Measurements from ENCODE around the gene MYO1F. TPM values are rescaled to one million over a fixed set of nuclear protein-coding genes. Genes with fewer than 3 reads are reported as not detected.
A peak's percentile ranks its signal among the peaks of the same experiment; 100 is the strongest.

Gene MYO1F
- total RNA-seq, 2 donors from 2014 or later, result 270 to 305 TPM

DNA sequence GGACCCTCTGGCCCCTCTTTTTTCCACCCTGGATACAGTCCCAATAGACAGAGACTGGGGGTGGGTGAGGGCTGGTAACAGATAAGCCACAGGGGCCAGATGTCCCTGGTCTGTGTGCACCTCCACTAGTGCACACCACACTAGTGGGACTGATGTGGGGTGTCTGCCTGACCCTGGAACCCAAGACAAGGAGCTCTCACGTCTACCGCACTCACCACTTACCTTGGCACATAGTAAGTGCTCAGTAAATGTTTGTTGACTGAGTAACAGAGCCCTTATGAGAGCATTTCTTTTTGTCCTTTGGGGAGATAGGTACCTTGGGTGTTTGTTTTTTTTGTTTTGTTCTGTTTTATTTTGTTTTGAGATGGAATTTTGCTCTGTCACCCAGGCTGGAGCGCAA lies 40.1 kb downstream of the MYO1F start:
- H3K27ac Mint-ChIP-seq, result peak overlapping the region; percentile 11
- H3K4me1 Mint-ChIP-seq, result peaks cover 4% of the 10 kb centered on the region
- ATAC-seq, result no peak
- peaks cover 9% of the 10 kb centered on the region for H3K36me3 Mint-ChIP-seq (ENCODE audit: low read depth)
- no peaks in the 10 kb centered on the region for H3K9me3 ChIP-seq (ENCODE audit: control insufficient read depth, low read length, poor library complexity, severe bottlenecking)
- no peak overlapping the region for H3K4me3 Mint-ChIP-seq
- no peak for DNase-seq
- no peaks in the 10 kb centered on the region for H3K27me3 Mint-ChIP-seq

DNA sequence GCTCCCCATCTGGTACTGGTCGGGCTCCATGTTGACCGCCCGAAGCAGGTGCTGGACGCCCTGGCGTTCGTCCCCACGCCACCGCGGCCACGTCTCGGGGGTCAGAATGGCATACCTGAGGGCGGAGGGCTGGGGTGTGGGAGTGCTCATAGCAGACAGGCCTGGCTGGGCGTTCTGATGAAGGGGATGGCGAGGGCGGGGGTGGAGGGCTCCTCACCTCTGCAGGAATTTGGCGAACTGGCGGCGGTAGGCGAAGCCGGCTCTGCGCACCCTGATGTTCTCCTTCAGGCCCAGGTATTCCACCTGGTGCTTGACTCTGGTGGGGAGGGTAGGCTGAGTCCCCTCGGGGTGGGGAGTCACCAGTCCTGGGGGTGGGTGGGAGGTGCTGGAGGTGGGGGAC lies 41.0 kb downstream of the MYO1F start:
- Mint-ChIP-seq H3K27ac (peak overlapping the region; percentile 85), H3K4me1 (peaks cover 4% of the 10 kb centered on the region), H3K27me3 (no peaks in the 10 kb centered on the region), H3K36me3 (ENCODE audit: low read depth) (peaks cover 7% of the 10 kb centered on the region), H3K4me3 (no peak overlapping the region)
- no peak for ATAC-seq
- no peaks in the 10 kb centered on the region for H3K9me3 ChIP-seq (ENCODE audit: control insufficient read depth, low read length, poor library complexity, severe bottlenecking)
- no peak for DNase-seq

DNA sequence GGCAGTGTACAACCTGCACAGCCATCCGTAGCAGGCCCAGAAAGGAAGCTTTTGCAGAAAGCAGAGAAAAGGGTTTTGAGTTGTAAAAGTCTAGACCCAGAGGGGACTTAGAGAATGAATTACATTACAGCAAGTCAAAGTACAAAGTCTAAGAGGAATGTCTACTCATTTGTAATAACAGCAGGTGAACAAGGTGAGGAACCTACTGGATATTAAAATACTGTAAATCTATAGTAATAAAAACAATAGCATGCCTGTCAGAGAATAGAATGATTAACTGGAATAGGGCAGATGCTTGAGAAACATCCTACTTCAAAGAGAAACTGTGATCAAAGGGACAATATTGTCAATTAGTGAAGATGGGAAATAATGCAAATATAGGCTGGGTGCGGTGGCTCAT lies 45.0 kb downstream of the MYO1F start:
- H3K27me3 Mint-ChIP-seq, result no peaks in the 10 kb centered on the region
- no peaks in the 10 kb centered on the region for H3K9me3 ChIP-seq (ENCODE audit: control insufficient read depth, low read length, poor library complexity, severe bottlenecking)
- DNase-seq, result no peak
- H3K4me1 Mint-ChIP-seq, result peaks cover 21% of the 10 kb centered on the region
- ATAC-seq, result no peak
- H3K4me3 Mint-ChIP-seq, result no peak overlapping the region
- H3K27ac Mint-ChIP-seq, result no peak overlapping the region
- peaks cover 24% of the 10 kb centered on the region for H3K36me3 Mint-ChIP-seq (ENCODE audit: low read depth)

DNA sequence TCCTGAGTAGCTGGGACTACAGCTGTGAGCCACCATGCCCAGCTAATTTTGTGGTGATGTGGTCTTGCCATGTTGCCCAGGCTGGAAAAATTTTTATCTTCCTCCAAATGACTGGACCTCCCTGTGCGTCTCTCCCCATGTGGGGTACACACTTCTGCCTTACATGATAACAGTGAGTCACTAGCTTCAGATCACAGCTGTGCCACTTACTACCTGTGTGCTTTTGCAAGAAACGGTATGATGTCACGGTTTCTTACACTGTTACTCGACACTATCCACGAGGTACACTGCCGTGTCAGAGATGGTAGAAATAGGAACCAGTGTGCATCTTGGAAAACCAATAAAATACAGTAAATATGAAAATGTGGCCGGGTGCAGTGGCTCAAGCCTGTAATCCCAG lies 45.8 kb downstream of the MYO1F start:
- ATAC-seq (no peak), DNase-seq (no peak)
- peaks cover 29% of the 10 kb centered on the region for H3K36me3 Mint-ChIP-seq (ENCODE audit: low read depth)
- no peak overlapping the region for H3K27ac Mint-ChIP-seq
- no peaks in the 10 kb centered on the region for H3K9me3 ChIP-seq (ENCODE audit: control insufficient read depth, low read length, poor library complexity, severe bottlenecking)
- no peaks in the 10 kb centered on the region for H3K27me3 Mint-ChIP-seq
- no peak overlapping the region for H3K4me3 Mint-ChIP-seq
- peaks cover 24% of the 10 kb centered on the region for H3K4me1 Mint-ChIP-seq

DNA sequence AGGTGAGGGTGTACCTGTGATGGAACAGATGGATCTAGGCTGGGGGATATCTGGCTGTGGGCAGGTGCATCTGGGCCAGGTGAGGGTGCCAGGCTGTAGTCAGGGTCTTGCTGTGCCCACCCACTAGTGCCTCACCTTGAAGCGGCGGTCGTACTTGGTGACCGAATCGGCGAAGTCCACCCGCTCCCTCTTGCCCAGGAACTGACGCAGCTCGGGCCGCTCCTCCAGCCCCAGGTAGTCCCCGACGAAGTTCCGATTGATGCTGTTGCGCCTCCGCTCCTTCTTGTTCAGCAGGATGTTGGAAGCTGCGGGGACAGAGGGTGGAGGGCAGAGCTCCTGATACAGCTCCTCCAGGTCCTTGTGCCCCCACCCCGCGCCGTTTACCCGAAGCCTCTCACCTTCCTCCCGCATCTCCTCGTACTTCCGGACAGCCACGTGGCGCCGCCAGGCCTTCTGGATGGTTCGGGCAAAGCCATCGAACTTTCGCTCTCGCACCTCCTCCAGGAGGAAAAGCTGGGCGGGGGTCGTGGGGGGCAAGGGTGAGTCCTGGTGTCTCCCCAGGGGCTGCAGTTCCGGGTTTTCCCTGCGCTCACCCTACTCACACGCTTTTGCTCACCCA lies 47.1 kb downstream of the MYO1F start:
- Mint-ChIP-seq H3K36me3 (ENCODE audit: low read depth) (peaks cover 22% of the 10 kb centered on the region), H3K27me3 (no peaks in the 10 kb centered on the region), H3K4me3 (no peak overlapping the region), H3K27ac (peak overlapping the region; percentile 85), H3K4me1 (peaks cover 21% of the 10 kb centered on the region)
- DNase-seq, result no peak
- ATAC-seq, result no peak
- H3K9me3 ChIP-seq (ENCODE audit: control insufficient read depth, low read length, poor library complexity, severe bottlenecking), result no peaks in the 10 kb centered on the region

DNA sequence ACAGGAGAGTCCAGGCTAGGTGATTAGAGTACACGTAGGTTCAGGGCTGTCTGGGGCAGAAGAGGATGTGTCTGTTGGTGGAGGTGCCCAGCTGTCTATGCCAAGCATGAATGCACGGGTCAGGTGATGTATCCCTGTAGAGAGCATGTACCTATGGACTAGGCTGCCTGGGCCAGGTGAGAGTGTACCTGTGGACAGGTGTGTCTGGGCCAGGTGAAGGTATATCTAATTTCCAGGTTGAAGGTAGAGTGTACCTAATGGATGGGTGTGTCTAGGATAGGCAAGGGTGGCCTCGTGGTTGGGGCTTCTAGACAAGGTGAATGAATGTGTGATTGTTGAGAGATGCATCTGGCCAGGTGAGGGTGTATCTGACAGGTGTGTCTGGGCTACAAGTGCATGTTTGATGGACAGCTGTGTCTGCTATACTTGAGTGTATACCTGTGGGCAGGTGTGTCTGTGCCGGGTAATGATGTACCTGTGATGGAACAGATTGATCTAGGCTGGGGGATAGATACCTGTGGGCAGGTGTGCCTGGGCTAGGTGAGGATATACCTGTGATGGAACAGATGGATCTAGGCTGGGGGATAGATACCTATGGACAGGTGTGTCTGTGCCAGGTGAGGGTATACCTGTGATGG lies 47.8 kb downstream of the MYO1F start:
- H3K36me3 Mint-ChIP-seq (ENCODE audit: low read depth), result peaks cover 24% of the 10 kb centered on the region
- DNase-seq (no peak), ATAC-seq (no peak)
- no peak overlapping the region for H3K4me3 Mint-ChIP-seq
- peaks cover 24% of the 10 kb centered on the region for H3K4me1 Mint-ChIP-seq
- H3K27ac Mint-ChIP-seq, result peak overlapping the region; percentile 85
- no peaks in the 10 kb centered on the region for H3K9me3 ChIP-seq (ENCODE audit: control insufficient read depth, low read length, poor library complexity, severe bottlenecking)
- no peaks in the 10 kb centered on the region for H3K27me3 Mint-ChIP-seq

DNA sequence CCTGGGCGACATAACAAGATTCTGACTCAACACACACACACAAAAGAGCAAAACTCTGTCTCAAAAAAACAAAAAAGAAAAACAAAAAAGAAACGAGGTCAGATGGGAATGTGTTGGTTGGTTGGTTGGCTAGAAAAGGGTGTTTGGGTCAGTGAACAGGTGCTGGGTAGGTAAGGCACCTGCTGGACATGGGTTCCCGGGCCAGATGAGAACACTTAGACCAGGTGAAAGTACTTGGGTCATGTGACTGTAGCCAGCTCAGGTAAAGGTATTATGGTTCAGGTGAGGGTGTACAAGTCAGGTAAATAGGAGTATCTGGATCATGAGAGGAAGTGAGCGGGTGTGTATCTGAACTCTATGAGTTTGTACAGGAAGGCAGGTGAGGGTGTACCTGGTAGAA lies 48.7 kb downstream of the MYO1F start:
- Mint-ChIP-seq H3K27ac (peak overlapping the region; percentile 85), H3K36me3 (ENCODE audit: low read depth) (peaks cover 25% of the 10 kb centered on the region), H3K4me1 (peaks cover 24% of the 10 kb centered on the region), H3K27me3 (no peaks in the 10 kb centered on the region), H3K4me3 (no peak overlapping the region)
- ATAC-seq (no peak), DNase-seq (no peak)
- H3K9me3 ChIP-seq (ENCODE audit: control insufficient read depth, low read length, poor library complexity, severe bottlenecking), result no peaks in the 10 kb centered on the region

DNA sequence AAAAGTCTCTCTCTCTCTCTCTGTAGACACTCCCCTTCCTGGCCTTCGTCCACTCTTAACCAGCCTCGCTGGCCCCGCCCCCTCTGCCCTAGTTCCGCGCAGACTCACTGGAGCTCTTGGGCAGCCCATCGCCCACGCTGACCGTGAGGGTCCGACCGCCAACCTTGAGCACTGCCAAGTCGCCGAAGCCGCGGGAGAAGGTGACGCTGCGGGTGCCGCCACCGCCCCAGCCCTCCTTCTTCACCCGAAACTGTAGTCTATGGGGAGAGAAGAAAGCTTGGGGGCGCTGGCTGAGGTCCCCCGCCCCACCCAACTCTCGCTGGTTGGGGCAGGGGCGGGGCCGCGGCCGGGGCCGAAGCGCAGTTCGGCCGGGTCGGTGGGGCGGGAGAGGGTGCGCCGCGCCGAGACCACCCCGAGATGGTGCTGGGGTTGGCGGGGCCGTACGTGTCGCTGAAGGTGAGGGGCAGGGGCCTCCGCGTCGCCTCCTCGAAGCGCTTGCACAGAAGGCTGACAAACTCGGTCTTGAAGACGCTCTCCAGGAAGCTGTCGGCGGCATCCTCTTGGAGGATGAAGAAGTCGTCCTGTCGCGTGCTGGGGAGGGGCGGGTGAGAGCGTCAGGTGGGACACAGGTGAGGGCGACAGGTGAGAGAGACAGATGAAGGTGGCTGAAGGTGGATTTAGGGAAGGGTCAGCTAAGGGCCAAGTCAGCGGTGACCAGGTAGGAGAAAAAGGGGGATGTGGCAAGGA lies 50.7 kb downstream of the MYO1F start:
- no peaks in the 10 kb centered on the region for H3K9me3 ChIP-seq (ENCODE audit: control insufficient read depth, low read length, poor library complexity, severe bottlenecking)
- DNase-seq, result no peak
- H3K36me3 Mint-ChIP-seq (ENCODE audit: low read depth), result peaks cover 27% of the 10 kb centered on the region
- peaks cover 25% of the 10 kb centered on the region for H3K4me1 Mint-ChIP-seq
- no peaks in the 10 kb centered on the region for H3K27me3 Mint-ChIP-seq
- peak; percentile 23 for ATAC-seq
- no peak overlapping the region for H3K4me3 Mint-ChIP-seq
- peak overlapping the region; percentile 34 for H3K27ac Mint-ChIP-seq

DNA sequence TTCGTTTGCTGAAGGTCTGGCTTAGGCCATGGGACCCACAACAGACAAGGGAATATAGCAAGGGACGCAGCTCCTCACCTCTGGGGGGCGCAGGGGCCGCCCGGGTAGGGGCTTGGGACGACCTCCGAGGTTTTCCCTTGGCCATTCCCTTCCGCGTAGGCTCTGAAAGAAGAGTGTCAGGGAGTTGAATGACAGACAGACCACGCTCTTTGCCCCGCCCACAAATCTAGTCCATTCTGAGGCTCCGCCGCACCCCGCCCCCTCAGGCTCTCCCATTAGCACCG lies 51.9 kb downstream of the MYO1F start:
- no peaks in the 10 kb centered on the region for H3K9me3 ChIP-seq (ENCODE audit: control insufficient read depth, low read length, poor library complexity, severe bottlenecking)
- Mint-ChIP-seq H3K27ac (no peak overlapping the region), H3K4me3 (no peak overlapping the region), H3K4me1 (peaks cover 25% of the 10 kb centered on the region), H3K27me3 (no peaks in the 10 kb centered on the region), H3K36me3 (ENCODE audit: low read depth) (peaks cover 27% of the 10 kb centered on the region)
- no peak for ATAC-seq
- no peak for DNase-seq

DNA sequence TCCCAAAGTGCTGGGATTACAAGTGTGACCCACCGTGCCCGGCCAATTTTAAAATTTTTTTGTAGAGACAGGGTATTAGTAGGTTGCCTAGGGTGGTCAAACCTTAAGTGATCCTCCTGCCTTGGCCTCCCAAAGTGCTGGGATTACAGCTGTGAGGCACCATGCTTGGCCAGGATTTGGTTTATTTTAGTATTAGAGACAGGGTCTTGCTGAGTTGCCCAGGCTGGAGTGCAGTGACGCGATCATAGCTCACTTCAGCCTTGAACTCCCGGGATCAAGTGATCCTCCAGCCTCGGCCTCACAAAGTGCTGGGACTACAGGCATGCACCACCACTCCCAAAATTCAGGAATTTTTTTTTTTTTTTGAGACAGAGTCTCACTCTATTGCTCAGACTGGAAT lies 57.9 kb downstream of the MYO1F start:
- no peaks in the 10 kb centered on the region for H3K9me3 ChIP-seq (ENCODE audit: control insufficient read depth, low read length, poor library complexity, severe bottlenecking)
- H3K27me3 Mint-ChIP-seq, result no peaks in the 10 kb centered on the region
- peak overlapping the region; percentile 99 for H3K27ac Mint-ChIP-seq
- peaks cover 35% of the 10 kb centered on the region for H3K4me1 Mint-ChIP-seq
- peaks cover 4% of the 10 kb centered on the region for H3K36me3 Mint-ChIP-seq (ENCODE audit: low read depth)
- no peak for ATAC-seq
- DNase-seq, result no peak
- H3K4me3 Mint-ChIP-seq, result peak overlapping the region; percentile 88

DNA sequence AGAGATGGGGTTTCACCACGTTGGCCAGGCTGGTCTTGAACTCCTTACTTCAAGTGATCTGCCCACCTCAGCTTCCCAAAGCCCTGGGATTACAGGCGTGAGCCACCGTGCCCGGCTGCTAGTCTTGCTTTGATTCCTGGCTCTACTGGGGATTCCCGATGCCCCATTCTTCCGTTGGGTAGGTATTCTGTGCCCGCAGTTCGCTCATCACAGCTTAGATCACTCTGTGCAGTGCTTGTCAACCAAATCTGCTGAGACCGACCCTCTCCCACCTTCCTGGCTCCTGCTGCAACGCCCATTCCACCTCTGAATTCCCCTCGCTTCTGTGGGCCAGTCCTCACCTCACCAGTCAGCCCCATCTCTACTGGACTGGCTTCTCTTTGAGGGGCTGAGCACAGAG lies 58.7 kb downstream of the MYO1F start:
- Mint-ChIP-seq H3K27ac (peak overlapping the region; percentile 99), H3K27me3 (no peaks in the 10 kb centered on the region), H3K4me3 (peak overlapping the region; percentile 88), H3K36me3 (ENCODE audit: low read depth) (peaks cover 4% of the 10 kb centered on the region), H3K4me1 (peaks cover 39% of the 10 kb centered on the region)
- DNase-seq (no peak), ATAC-seq (no peak)
- H3K9me3 ChIP-seq (ENCODE audit: control insufficient read depth, low read length, poor library complexity, severe bottlenecking), result no peaks in the 10 kb centered on the region

DNA sequence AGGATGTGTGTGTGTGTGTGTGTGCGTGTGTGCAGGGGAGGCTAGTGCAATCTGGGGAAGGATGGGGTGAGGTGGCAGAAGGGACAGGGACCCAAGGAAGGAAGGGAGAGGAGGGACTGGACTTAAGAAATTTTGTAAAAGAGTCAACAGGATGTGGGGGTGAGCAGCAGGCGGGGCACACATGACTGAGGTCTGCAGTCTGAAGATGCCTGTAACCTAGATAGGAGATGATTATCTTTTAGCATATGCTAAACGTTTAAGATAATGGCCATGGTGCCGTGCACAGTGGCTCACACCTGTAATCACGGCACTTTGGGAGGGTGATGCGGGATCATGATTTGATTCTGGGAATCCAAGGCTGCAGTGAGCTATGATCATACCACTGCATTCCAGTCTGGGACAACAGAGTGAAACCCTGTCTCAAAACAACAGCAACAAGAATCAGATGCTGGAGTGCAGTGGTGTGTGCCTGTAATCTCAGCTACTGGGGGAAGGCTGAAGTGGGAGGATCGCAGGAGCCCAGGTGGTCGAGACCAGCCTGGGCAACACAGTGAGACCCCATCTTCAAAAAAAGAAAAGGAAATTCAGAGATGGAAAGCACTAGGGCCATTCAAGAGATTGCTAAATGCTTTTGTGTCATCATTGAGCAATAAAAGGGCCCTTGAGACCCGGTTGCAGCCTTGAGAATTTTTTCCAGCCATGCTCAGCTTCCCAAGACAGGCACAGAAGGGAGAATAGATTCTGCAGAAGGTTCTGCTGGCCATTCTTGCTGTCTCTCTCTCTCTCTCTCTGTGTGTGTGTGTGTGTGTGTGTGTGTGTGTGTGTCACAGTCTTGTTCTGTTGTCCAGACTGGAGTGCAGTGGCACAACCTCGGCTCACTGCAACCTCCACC lies 59.4 kb downstream of the MYO1F start:
- no peaks in the 10 kb centered on the region for H3K27me3 Mint-ChIP-seq
- H3K4me1 Mint-ChIP-seq, result peaks cover 43% of the 10 kb centered on the region
- ATAC-seq (peak; percentile 54), DNase-seq (peak; percentile 30 to 46 (median 40))
- H3K4me3 Mint-ChIP-seq, result peak overlapping the region; percentile 88
- H3K27ac Mint-ChIP-seq, result peak overlapping the region; percentile 99
- peaks cover 4% of the 10 kb centered on the region for H3K36me3 Mint-ChIP-seq (ENCODE audit: low read depth)
- H3K9me3 ChIP-seq (ENCODE audit: control insufficient read depth, low read length, poor library complexity, severe bottlenecking), result no peaks in the 10 kb centered on the region

DNA sequence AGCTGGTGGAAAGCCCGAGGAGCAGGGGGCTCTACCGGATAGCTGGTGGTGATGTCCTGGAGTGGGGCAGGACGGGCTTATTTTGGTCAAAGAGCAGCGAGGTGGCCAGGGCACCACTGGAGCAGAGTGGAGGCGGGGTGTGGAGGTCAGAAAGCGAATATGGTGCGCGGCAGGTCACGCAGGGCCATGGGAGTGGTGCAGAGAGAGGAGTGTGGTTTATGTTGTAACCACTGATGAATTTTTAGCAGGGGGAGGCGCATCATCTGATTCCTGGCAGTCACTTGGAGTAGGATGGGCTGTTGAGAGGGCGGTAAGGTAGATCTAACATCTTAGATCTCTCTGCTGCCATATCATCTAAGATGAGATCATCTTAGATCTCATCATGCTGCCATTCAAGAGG lies 61.9 kb downstream of the MYO1F start:
- Mint-ChIP-seq H3K4me1 (peaks cover 44% of the 10 kb centered on the region), H3K27me3 (no peaks in the 10 kb centered on the region), H3K4me3 (peak overlapping the region; percentile 83), H3K36me3 (ENCODE audit: low read depth) (peaks cover 2% of the 10 kb centered on the region), H3K27ac (peak overlapping the region; percentile 99)
- ATAC-seq (peak; percentile 46), DNase-seq (peak in 2 of 3 donors; percentile 29 to 38)
- no peaks in the 10 kb centered on the region for H3K9me3 ChIP-seq (ENCODE audit: control insufficient read depth, low read length, poor library complexity, severe bottlenecking)

Measured in T-helper 17 cell (primary cell).